Non-pigmented ciliary epithelial cell (primary cell): Measurements from ENCODE around the gene FADD.
"Not testable (repeated sequence)": the region's sequence is repeated elsewhere in the genome, so short reads cannot be mapped to it uniquely, and the experiment has no call there.

ENCODE experiments used
- DNase-seq: peaks from one replicate; pipeline ENCODE4 v3.0.0-alpha.2; 2010; ENCODE audit warnings: low read depth

The FADD gene

GRCh38 chr11:70205049-70205725 lies 2.1 kb downstream of the FADD start:
- DNase-seq = no peak

DNA sequence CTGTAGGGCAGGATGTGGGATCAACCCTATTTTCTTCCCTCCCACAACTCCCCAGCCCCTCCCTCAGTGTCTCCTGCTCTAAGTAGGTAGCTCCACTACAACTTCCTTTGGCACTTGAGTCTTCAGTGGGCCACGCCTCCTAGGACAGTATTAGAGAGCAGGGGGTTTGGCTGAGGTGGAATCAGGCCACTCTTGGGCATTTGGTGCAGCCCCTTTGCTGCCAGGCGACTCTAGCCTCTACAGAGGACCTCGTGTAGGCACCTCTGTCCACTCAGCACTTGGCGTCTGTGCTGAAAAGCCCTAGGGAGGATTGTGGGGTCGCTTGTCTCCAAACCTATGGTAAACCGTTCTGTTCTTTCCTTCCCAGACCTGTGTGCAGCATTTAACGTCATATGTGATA lies 2.7 kb downstream of the FADD start:
- no peak for DNase-seq

GRCh38 chr11:70206226-70206981 lies 3.3 kb downstream of the FADD start:
- no peak for DNase-seq

- no peak for DNase-seq
Measured at GRCh38 chr11:70206982-70207376, 3.9 kb downstream of the FADD start.

DNA sequence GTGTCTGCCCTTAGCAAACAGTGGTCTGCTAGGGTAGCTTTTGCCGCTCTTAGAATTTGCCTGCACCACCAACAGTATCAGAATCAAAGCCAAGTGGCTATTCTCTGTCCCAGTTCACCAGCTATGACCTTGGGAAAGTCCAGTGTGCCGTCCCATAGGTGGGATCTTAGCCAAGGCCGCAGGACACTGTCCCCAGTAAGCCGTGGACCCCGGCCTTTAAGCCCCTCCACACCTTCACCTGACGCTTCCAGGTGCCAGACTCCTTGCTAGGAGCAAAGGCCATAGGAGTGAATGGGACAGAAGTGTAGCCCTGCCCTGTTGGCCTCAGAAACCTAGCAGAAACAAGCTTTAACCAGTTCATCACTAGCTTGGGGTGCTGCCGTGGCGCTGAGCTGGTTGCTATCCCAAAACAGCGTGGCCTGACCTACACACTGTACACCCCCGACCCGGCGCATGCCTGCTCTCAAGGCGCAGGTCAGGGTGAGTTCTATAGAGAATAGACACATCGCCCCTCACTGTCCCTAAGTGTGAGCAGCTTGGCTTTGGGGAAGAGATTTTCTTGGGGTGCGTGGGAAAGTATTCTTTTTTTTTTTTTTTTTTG lies 4.5 kb downstream of the FADD start:
- no peak for DNase-seq

- no peak for DNase-seq
Measured at GRCh38 chr11:70209391-70209912, 6.4 kb downstream of the FADD start.

GRCh38 chr11:70210051-70210501 lies 7.0 kb downstream of the FADD start:
- DNase-seq = peak; percentile 46

GRCh38 chr11:70210530-70210929 lies 7.4 kb downstream of the FADD start:
- no peak for DNase-seq

DNA sequence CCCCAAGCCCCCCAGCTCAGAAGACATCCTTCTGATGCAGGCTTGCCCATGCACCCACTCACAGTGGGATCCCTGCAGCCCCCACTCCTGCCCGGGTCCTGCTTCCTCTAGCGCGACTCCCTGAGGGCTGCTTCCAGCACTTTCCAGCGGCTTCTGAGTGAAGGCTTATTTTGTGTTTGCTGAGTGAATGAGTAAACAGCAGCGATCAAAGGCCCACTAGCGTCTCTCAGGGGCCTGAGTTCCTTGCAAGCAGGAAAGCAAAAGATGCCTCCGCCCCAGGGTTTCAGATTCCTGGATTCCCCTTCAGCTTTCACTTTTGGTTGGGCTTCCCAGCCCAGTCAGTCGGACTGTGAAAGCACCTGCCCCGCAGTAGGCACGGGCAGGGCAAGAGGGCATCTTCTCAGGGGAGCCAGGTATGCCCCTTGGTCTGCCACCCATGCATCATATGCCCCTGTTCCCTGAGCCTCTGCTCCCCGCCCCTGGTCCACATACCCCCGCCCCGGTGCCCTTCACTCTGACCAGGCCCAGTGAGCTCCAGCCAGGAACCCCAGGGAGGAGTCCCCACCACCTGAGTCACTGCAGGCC lies 9.2 kb downstream of the FADD start:
- DNase-seq = no peak

DNA sequence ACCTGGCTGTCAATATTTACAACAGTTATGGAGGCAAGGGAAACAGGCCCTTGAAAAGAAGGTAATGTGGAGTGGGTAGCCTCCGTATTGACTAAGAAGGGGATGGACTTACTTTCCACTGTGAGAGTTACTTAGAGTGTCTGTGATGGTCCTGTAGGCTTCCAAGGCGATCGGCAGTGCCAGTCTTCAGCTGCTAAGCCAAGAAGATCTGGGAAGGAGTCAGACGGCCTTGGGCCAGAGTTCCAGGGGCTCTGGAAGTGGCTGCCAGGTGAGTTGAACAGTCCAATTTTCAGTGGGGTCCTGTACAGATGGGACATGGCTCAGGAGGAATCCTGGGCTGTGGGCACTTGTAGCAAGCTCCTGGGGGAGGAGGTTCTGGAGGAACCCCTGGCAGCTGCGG lies 14.3 kb downstream of the FADD start:
- DNase-seq = not testable (repeated sequence)

DNA sequence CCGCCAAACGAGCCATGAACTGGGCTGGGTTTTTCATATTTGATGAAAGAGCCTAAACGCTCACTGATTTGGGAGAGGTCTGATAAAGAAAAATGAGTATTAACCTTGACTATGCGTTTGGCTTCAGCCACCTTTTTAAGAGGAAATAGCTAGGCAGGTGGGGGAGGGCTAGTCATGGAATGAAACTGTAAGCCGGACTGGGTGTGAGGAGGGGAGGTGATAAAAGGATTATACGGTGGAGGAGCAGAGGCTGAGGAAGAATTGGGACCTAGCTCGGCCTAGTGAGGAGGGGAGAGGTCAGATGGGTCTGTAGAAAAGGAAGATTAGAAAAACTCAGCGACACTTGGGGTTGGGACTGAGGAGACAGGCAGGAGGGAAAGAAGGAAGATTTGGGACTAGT lies 15.0 kb downstream of the FADD start:
- DNase-seq = not testable (repeated sequence)

- no peak for DNase-seq
Measured at GRCh38 chr11:70220136-70220535, 17.0 kb downstream of the FADD start.

- DNase-seq = no peak
Measured at GRCh38 chr11:70220920-70221319, 17.8 kb downstream of the FADD start.

GRCh38 chr11:70225681-70226177 lies 22.6 kb downstream of the FADD start:
- DNase-seq = no peak

DNA sequence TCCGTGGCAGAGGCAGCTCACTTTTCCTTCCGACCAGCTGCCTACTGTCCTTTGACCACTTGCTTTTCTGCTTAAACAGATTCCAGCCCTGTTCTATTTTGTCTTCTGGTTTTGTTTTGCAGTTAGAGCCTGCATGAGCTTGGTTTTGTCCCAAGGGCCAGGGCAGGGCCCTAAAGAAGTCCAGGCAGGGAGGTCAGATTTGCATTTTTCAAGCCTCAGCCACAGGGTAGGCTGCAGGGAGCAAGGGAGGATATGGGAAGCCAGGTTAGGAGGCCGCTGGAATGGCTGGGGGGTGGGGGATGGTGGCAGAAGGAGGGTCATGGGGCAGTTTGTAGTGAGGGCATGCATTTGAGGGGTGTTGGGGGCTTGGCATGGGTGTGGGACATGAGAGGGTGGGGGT lies 23.1 kb downstream of the FADD start:
- DNase-seq = no peak

DNA sequence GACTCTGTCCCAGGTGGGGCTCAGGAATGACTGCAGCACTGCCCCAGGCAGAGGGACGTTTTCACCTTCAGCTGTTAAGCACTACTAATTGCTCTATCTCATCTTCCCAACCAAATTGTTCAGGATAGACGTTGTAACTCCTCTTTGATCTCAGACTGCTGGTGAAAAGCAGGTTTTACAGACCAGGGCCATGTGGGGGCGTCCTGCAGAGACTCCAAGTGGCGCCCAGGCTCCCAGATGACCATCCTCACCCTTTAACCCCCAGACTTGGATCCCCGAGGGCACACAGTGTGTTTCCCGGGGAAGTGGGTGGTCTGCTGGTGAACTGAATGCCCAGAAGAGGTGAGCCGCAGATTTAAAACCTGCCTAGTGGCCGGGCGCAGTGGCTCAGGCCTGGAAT lies 23.9 kb downstream of the FADD start:
- no peak for DNase-seq

- no peak for DNase-seq
Measured at GRCh38 chr11:70229737-70230136, 26.6 kb downstream of the FADD start.

GRCh38 chr11:70230151-70230839 lies 27.2 kb downstream of the FADD start:
- no peak for DNase-seq

DNA sequence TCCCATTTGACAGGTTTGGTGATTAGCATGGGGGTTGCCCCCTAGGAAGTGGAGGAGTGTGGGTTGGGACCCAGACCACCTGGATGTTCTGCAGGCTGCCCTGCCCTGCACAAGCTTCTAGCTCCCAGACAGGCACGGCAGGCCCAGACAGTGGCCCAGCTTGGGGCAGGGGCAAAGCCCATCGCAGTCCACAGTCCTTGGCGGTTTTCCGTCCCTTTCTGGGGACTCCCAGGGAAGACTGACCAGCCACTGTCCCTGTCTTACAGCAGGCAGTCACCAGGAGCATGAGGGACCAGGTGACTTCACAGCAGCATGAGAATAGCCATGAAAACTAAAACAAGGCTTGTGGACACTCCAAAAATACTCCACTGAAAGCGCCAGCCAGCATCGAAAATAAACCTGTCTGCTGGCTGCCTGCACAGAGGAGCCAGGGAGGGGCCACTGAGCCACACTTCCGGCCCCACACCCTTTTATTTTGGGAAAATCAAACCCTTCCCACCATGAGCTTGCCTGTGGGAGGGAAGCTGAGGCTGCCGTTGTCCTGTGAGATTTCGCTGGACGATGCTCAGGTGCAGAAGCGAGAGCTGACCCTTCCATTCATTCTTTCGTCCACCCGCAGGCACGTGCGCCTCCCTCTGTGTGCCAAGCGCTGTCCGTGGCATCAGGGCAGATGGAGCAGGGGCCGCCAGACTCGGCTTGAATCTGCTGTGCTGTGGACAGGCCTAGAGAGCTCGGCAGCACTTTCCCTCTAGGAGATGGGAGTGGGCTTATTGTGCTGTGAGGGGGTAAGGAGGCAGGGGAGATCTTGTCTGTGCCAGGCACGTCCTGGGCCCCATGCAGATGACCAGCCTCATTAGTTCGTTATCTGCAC lies 28.0 kb downstream of the FADD start:
- no peak for DNase-seq

GRCh38 chr11:70233034-70233433 lies 29.9 kb downstream of the FADD start:
- no peak for DNase-seq

GRCh38 chr11:70233511-70233934 lies 30.4 kb downstream of the FADD start:
- DNase-seq = peak; percentile 90
